K562 (cell line): ENCODE measurements around the gene HAUS3. TPM values are rescaled to one million over a fixed set of nuclear protein-coding genes. Genes with fewer than 3 reads are reported as not detected.

Experiments
- LCOR ChIP-seq: sonication (generic); formaldehyde crosslinking; IDR thresholded peaks from 2 replicates; pipeline ENCODE4 v1.8.0; 2022; ENCODE audit warnings: mild to moderate bottlenecking, missing genetic modification reagents
- SMC3 ChIP-seq: conservative IDR thresholded peaks from 2 replicates; pipeline ENCODE4 v1.6.1; 2011; ENCODE audit warnings: low read depth, low read length, improper control_type of control experiment; ENCODE audit not compliant: insufficient read depth
- STAG1 ChIP-seq: sonication (generic); formaldehyde crosslinking; IDR thresholded peaks from 2 replicates; pipeline ENCODE4 v1.5.0; 2020; ENCODE audit warnings: missing genetic modification reagents, borderline replicate concordance
- STAT5A ChIP-seq: IDR thresholded peaks from 2 replicates; pipeline ENCODE4 v1.6.1; 2012; ENCODE audit warnings: low read length, inconsistent platforms, borderline replicate concordance
- ZNF696 ChIP-seq: fragments of 250-450 bp; sonication (Bioruptor Pico); conservative IDR thresholded peaks from 2 replicates; pipeline ENCODE4 v1.4.0; 2020; ENCODE audit warnings: mild to moderate bottlenecking, moderate library complexity
- polyA plus RNA-seq, 8 experiments: library from polyadenylated mRNA; depleted of rRNA in 4 of 8; stranded (reverse) in 5 of 8; unstranded in 3 of 8; fragments of >200 nt; fragmentation: Nextera tagmentation in 2 of 8; fragmentation: Illumina TruSeq in 1 of 8; extraction: Ambion mirVana in 2 of 8; extraction: Trizol in 1 of 8; gene quantifications; 2 replicates each; pipeline versions ENCODE4 v1.2.1 to v1.2.3, GENCODE V29; 2011 to 2014; ENCODE audit warnings: inconsistent platforms in 1 of 8, missing spikeins in 1 of 8
- total RNA-seq, 7 experiments: library from RNA; depleted of rRNA in 6 of 7; stranded (reverse); fragments of >200 nt in 6 of 7; fragmentation: Illumina TruSeq in 2 of 7; extraction: Trizol in 2 of 7; gene quantifications; 2 replicates each; pipeline versions ENCODE4 v1.2.1 to v1.2.3, GENCODE V29; 2011 to 2021; ENCODE audit warnings: low replicate concordance in 1 of 7
- TF ChIP-seq, protein P1 (sequence below), 3 experiments: IDR thresholded peaks in 2 of 3; conservative IDR thresholded peaks in 1 of 3; 2 replicates each; pipeline ENCODE4 v1.5.1; 2011 to 2012; ENCODE audit warnings: low read length in 3 of 3, mild to moderate bottlenecking in 3 of 3, control low read depth in 2 of 3, improper control_type of control experiment in 1 of 3, inconsistent platforms in 1 of 3, low read depth in 1 of 3, mixed read lengths in 1 of 3, moderate library complexity in 1 of 3; ENCODE audit not compliant: insufficient read depth in 2 of 3
- TF ChIP-seq, protein P2 (sequence below): IDR thresholded peaks from 2 replicates; pipeline ENCODE4 v1.6.1; 2014; ENCODE audit warnings: antibody characterized with exemption
- TF ChIP-seq, protein P3 (sequence below): sonication (generic); formaldehyde crosslinking; IDR thresholded peaks from 2 replicates; pipeline ENCODE4 v1.8.1; 2022; ENCODE audit warnings: missing genetic modification reagents

The HAUS3 gene
- total and polyA plus RNA-seq, 9 of the 15 experiments (the other 6 are each of a cell fraction or from before 2014, with no cell fraction given) = 8.9 to 25.7 (median 21.5) TPM

DNA sequence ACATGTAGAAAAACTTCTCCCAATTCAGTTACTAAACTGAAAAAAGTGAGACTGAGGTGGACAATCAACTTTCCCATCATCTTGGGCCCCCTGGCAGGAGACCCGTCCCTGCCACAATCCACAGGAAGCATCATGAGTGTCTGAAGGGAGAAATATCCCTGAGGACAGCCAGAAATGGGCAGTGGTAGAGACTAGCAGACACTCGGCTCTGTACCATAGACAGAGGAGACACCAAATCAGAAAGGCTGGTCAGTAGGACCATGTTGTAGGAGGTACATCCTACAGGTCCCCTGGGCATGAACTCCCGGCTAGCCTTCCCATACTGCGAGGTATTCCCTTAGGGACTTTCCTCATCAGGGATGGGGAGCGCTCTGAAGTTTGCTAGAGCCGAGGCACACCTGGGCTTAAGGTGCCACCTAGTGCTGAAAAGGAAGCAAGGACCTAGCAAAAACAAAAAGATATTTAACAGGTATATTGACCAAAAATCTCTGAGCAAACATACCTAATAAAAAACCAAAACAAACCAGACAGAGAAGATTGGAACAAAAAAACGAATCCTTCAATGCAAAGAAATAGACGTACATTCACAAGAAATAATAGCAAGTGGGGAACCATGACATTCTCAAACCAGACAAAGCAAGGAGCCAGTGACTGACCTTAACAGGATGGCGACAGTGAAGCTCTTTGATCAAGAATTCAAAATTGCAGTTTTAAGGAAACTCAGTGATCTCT is 55.6 kb downstream of the HAUS3 start (continued):
- TF ChIP-seq, protein P1, sequence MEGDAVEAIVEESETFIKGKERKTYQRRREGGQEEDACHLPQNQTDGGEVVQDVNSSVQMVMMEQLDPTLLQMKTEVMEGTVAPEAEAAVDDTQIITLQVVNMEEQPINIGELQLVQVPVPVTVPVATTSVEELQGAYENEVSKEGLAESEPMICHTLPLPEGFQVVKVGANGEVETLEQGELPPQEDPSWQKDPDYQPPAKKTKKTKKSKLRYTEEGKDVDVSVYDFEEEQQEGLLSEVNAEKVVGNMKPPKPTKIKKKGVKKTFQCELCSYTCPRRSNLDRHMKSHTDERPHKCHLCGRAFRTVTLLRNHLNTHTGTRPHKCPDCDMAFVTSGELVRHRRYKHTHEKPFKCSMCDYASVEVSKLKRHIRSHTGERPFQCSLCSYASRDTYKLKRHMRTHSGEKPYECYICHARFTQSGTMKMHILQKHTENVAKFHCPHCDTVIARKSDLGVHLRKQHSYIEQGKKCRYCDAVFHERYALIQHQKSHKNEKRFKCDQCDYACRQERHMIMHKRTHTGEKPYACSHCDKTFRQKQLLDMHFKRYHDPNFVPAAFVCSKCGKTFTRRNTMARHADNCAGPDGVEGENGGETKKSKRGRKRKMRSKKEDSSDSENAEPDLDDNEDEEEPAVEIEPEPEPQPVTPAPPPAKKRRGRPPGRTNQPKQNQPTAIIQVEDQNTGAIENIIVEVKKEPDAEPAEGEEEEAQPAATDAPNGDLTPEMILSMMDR (IDR thresholded peaks at IDR 0.05 in 2 of 3, conservative IDR thresholded peaks at IDR 0.05 in 1 of 3; ENCODE audit: insufficient read depth in 2 of 3, low read depth in 1 of 3, low read length in 3 of 3) = peak; percentile 55 to 65 (median 59)
- TF ChIP-seq ZNF696 (CRISPR knock-in tag) = no peak
- TF ChIP-seq, protein P2, sequence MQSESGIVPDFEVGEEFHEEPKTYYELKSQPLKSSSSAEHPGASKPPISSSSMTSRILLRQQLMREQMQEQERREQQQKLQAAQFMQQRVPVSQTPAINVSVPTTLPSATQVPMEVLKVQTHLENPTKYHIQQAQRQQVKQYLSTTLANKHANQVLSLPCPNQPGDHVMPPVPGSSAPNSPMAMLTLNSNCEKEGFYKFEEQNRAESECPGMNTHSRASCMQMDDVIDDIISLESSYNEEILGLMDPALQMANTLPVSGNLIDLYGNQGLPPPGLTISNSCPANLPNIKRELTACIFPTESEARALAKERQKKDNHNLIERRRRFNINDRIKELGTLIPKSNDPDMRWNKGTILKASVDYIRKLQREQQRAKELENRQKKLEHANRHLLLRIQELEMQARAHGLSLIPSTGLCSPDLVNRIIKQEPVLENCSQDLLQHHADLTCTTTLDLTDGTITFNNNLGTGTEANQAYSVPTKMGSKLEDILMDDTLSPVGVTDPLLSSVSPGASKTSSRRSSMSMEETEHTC = no peak
- TF ChIP-seq, protein P3, sequence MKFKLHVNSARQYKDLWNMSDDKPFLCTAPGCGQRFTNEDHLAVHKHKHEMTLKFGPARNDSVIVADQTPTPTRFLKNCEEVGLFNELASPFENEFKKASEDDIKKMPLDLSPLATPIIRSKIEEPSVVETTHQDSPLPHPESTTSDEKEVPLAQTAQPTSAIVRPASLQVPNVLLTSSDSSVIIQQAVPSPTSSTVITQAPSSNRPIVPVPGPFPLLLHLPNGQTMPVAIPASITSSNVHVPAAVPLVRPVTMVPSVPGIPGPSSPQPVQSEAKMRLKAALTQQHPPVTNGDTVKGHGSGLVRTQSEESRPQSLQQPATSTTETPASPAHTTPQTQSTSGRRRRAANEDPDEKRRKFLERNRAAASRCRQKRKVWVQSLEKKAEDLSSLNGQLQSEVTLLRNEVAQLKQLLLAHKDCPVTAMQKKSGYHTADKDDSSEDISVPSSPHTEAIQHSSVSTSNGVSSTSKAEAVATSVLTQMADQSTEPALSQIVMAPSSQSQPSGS (CRISPR knock-in tag) = no peak
- peak; percentile 50; the same call in 1 of the 2 replicates for TF ChIP-seq STAG1 (CRISPR knock-in tag)
- no peak for TF ChIP-seq LCOR (CRISPR knock-in tag)
- 0 out of 2 replicates have a peak, but pooled peaks have one; percentile 33 for TF ChIP-seq SMC3
- TF ChIP-seq STAT5A = no peak
- TF ChIP-seq, all 486 proteins: peak for 6
